Activated naive CD4-positive, alpha-beta T cell (primary cell): ENCODE measurements around the gene AMY1A.
"Not testable (repeated sequence)": the region's sequence is repeated elsewhere in the genome, so short reads cannot be mapped to it uniquely, and the experiment has no call there.

Experiments
- DNase-seq, 4 experiments: peaks; one replicate each; lab custom pipeline; 2025; lab: John Stamatoyannopoulos, UW

AMY1A gene

DNA sequence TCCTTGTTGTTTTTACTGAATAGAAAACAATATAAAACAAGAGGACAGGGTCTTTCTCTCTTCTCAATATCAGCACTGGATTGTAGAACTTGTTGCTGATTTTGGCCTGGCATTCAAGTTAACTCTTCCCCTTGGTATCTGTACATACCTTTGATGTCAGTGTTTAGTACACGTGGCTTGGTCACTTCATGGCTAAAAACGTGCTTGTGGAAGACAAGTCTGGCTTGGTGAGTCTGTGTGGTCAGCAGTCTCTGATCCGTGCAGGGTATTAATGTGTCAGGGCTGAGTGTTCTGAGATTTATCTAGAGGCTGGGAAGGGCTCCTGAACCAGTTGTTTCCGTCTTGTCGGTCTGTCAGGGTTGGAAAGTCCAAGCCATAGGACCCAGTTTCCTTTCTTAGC is at the start of gene AMY1A:
Gene AMY1A, plus strand, starts transcription at position 301 of the 400 bp plus-strand sequence. CDS start 571 bp downstream, outside the sequence.
- not testable (repeated sequence) for DNase-seq

- no peak for DNase-seq
Measured at GRCh38 chr1:103616362-103616761, 39.2 kb upstream of the AMY1A start.

DNA sequence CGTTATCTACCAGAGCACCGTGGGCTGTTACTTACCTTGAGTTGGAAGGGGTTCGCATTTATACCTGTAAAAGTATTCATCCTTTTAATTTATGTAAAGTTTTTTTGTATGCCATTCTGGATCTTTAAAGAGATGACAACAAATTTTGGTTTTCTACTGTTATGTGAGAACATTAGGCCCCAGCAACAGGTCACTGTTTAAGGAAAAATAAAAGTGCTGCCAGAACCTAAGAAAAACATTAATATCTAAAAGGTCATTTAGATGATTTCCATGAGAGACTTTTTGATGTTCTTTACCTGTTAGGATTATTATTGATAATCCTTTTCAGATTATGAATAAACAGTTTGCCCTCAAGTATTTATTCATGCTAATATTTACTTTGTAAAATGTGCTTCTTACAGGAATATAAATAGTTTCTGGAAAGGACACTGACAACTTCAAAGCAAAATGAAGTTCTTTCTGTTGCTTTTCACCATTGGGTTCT is 38.5 kb upstream of the AMY1A start, which contains the start of gene AMY2A:
Gene AMY2A, plus strand, starts transcription at position 434 of the 484 bp plus-strand sequence. Its CDS starts 14 bp downstream, at position 448.
- DNase-seq, result not testable (repeated sequence)

DNA sequence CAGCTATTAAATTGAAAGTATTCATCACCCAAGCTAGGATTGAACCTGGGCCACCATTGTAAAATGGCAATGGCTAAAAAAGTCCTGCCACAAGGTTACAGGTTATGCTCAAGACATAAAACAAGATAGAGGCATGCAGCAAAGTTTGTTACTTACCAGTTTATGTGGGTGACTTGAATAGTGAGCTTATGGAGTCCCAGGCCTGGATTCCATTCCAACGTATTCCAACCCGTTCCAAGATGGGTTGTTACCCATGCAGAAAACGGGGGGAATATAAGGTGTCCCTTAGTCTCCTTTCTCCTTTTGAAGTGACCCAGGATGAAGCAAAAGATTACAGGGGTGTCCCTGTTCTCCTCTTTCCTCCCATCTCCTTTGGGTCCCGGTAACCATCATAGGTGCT is 28.1 kb upstream of the AMY1A start:
- not testable (repeated sequence) for DNase-seq

DNA sequence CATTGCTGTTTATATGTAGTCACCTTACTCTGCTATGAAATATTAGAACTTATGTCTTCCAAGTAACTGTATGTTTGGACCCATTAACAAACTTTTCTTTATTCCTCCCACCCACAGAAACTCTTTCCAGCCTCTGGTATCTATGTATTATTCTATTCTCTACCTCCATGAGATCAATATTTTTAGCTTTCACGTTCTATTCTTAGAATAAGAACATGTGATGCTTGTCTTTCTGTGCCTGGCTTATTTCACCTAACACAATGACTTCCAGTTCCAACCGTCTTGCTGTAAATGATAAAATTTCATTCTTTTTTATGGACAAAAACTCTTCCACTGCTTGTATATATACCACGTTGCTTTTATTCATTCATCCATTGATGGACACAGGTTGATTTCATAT is 14.4 kb upstream of the AMY1A start:
- DNase-seq, result not testable (repeated sequence)

- DNase-seq, result not testable (repeated sequence)
Measured at GRCh38 chr1:103643908-103644307, 11.7 kb upstream of the AMY1A start.

DNA sequence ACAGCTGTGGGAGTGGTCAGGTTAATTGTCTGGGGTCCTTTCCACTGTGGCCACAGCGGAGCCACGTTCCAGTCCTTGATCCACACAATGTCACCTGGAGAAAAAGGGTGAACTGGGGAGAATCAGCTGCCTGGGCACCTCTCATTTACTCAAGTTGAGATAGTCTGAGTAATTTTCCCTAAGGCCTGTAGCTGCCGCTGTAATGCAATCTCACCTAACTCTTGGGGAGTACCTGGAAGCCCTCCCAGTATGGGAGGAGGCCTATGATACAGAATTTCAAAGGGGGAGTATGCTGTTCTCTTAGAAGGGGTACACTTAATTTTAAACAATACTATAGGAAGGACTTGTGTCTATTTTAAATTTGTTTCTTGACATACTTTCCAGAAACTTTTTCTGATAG is 5.3 kb upstream of the AMY1A start:
- DNase-seq, result not testable (repeated sequence)

- not testable (repeated sequence) for DNase-seq
Measured at GRCh38 chr1:103650889-103651288, 4.7 kb upstream of the AMY1A start.

GRCh38 chr1:103654133-103654532 is 1.4 kb upstream of the AMY1A start:
- not testable (repeated sequence) for DNase-seq

- DNase-seq, result not testable (repeated sequence)
Measured at GRCh38 chr1:103676335-103676734, 20.8 kb downstream of the AMY1A start.

DNA sequence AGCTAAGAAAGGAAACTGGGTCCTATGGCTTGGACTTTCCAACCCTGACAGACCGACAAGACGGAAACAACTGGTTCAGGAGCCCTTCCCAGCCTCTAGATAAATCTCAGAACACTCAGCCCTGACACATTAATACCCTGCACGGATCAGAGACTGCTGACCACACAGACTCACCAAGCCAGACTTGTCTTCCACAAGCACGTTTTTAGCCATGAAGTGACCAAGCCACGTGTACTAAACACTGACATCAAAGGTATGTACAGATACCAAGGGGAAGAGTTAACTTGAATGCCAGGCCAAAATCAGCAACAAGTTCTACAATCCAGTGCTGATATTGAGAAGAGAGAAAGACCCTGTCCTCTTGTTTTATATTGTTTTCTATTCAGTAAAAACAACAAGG is 40.5 kb downstream of the AMY1A start, which contains the start of gene AMY1B:
Gene AMY1B, minus strand, starts transcription at position 101 of the 400 bp plus-strand sequence. CDS start 571 bp downstream, outside the sequence.
- DNase-seq, result not testable (repeated sequence)

GRCh38 chr1:103697430-103697829 is 41.9 kb downstream of the AMY1A start:
- DNase-seq, result not testable (repeated sequence)

GRCh38 chr1:103700669-103701068 is 45.1 kb downstream of the AMY1A start:
- not testable (repeated sequence) for DNase-seq

DNA sequence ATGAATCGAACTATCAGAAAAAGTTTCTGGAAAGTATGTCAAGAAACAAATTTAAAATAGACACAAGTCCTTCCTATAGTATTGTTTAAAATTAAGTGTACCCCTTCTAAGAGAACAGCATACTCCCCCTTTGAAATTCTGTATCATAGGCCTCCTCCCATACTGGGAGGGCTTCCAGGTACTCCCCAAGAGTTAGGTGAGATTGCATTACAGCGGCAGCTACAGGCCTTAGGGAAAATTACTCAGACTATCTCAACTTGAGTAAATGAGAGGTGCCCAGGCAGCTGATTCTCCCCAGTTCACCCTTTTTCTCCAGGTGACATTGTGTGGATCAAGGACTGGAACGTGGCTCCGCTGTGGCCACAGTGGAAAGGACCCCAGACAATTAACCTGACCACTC is 45.7 kb downstream of the AMY1A start:
- not testable (repeated sequence) for DNase-seq

GRCh38 chr1:103707670-103708069 is 52.1 kb downstream of the AMY1A start:
- not testable (repeated sequence) for DNase-seq

GRCh38 chr1:103710381-103710780 is 54.8 kb downstream of the AMY1A start:
- not testable (repeated sequence) for DNase-seq
